ES-I3 (cell line): ENCODE data around the gene QDPR.

ENCODE experiments used
- H3K36me3 ChIP-seq: 2 replicates; pipeline ENCODE4 v1.6.1; 2013; ENCODE audit warnings: mild to moderate bottlenecking, low read length, control low read depth, moderate library complexity; ENCODE audit not compliant: insufficient read depth
- H3K4me1 ChIP-seq: 2 replicates; pipeline ENCODE4 v1.6.1; 2013; ENCODE audit warnings: mild to moderate bottlenecking, control low read depth, low read length; ENCODE audit not compliant: insufficient read depth
- H3K9ac ChIP-seq: 2 replicates; pipeline ENCODE4 v1.6.1; 2013; ENCODE audit warnings: low read depth, mild to moderate bottlenecking, low read length, moderate library complexity
- H3K9me3 ChIP-seq: 2 replicates; pipeline ENCODE4 v1.6.1; 2013; ENCODE audit warnings: mild to moderate bottlenecking, low read length, moderate library complexity; ENCODE audit not compliant: control insufficient read depth, insufficient read depth

Gene QDPR

DNA sequence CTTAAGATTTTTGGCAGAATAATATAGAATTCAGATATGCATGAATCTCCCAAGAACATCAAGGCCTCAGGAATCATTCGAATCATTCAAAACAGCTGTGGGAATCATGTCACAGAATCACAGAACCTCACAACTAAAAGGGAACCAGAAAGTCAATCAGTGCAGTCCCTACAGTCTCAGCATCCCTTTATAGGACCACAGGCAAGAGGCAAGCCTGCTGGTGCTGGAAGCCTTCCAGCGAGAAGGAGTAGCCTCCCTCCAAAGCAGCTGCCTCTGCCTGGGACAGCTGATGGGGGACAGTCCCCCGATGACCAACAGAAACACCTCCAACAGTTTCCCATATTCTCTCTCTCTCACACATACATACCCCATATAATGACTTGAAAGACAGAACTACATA lies 20.7 kb downstream of the QDPR start:
- Histone ChIP-seq H3K9me3 (no peaks in the 10 kb centered on the region), H3K4me1 (peaks cover 20% of the 10 kb centered on the region), H3K9ac (no peak overlapping the region), H3K36me3 (peaks cover 14% of the 10 kb centered on the region)

DNA sequence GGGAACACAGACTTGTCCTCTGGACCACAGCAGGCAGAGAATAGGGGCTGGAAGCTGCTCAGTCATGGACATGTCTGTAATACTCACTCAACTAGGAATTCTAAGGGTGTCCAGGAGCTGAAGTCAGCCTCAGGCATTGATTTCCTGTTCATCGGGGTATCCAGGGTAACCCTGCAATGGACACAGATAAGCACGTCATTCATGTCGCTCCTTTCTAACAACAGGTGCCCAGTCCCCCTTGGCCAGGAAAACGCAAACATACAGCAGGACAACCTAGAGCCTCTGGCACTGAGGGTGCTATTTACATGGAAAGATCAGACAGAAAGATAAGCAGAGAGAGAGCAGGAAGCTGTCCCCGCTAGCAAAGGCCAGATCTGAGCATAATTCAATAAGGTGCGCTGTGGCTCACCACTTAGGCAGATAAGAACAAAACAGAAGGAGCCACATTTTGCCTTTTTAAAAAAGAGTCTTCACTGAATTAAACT lies 21.3 kb downstream of the QDPR start:
- Histone ChIP-seq H3K4me1 (peaks cover 20% of the 10 kb centered on the region), H3K36me3 (peaks cover 14% of the 10 kb centered on the region), H3K9ac (no peak overlapping the region), H3K9me3 (no peaks in the 10 kb centered on the region)

DNA sequence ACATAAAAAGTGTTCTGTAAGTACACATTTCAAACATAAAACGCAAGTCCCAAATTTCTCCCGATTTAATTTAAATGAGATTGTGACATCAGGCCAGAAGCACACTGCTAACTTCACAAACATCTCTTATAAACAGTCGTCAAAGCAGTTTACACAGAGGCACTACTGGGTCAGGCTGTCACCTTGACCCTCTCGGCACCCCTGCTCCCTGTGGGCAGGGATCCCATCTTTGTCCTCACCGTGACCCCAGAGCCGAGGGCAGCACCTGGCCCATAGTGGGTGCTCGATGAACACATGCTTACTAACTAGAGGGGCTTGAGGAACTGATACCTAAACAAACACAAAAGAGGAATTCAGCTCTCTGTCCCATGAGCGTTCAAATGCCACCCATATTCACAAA lies 22.2 kb downstream of the QDPR start:
- Histone ChIP-seq H3K9ac (no peak overlapping the region), H3K9me3 (no peaks in the 10 kb centered on the region), H3K4me1 (peaks cover 12% of the 10 kb centered on the region), H3K36me3 (peaks cover 10% of the 10 kb centered on the region; the same call in 1 of the 2 replicates)

DNA sequence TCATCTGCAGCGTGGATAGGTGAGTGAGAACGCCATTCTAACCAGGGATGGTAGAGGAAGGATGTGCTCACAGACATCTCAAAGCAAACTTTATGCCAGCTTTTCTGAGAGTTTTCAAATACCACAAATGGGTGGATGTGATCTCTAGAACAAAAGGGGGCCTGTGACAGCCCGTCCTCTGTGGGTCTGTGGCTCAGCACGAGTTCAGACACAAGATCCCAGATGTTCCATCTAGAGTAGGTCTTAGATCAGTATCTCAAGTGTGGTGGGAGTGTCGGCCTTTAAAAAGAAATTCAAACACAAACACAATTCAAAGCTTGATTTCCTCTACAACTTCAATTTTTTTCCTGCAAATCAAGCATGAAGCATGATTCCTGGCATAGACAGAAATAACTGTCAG lies 22.8 kb downstream of the QDPR start:
- no peak overlapping the region for H3K9ac ChIP-seq
- H3K9me3 ChIP-seq, result no peaks in the 10 kb centered on the region
- H3K4me1 ChIP-seq, result peaks cover 7% of the 10 kb centered on the region; the same call in 1 of the 2 replicates
- peaks cover 10% of the 10 kb centered on the region; the same call in 1 of the 2 replicates for H3K36me3 ChIP-seq

DNA sequence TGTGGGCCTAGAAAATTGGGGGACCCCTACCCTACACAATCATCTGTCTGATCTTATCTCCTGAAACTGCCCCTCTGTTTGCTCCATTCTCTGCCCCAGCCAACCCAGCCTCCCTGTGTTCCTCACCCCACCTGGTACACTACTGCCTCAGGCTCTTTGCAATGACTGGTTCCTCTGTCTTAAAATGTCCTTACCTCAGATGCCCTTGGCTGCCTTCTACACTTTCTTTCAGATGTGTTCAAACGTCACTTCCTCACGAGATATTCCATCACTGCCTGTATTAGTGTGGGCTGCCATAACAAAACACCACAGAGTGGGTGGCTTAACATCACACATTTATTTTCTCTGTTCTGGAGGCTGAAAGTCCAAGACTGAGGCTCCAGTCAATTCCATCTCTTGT lies 29.2 kb downstream of the QDPR start:
- Histone ChIP-seq H3K36me3 (no peaks in the 10 kb centered on the region), H3K9me3 (peaks cover 4% of the 10 kb centered on the region; the same call in 1 of the 2 replicates), H3K9ac (no peak overlapping the region), H3K4me1 (no peaks in the 10 kb centered on the region)

DNA sequence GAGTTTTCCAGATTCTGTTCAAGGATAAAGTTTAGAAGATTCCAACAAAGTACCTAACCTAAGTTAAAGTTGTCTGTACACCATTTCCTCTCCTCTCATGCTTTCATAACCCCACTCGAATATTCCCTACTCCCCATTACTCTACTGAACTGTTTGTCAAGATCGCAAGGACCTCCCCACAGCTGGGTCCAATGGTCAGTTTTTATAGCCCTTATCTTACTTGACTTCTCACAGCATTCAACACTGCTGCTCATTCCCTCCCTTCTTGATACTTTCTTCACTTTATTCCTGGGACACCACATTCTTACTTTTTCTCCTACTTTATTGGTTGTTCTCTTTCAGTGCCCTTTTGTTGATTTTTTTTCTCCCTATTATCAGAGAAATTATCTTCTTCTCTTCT lies 30.9 kb downstream of the QDPR start:
- no peak overlapping the region for H3K9ac ChIP-seq
- H3K9me3 ChIP-seq, result peaks cover 4% of the 10 kb centered on the region; the same call in 1 of the 2 replicates
- no peaks in the 10 kb centered on the region for H3K36me3 ChIP-seq

DNA sequence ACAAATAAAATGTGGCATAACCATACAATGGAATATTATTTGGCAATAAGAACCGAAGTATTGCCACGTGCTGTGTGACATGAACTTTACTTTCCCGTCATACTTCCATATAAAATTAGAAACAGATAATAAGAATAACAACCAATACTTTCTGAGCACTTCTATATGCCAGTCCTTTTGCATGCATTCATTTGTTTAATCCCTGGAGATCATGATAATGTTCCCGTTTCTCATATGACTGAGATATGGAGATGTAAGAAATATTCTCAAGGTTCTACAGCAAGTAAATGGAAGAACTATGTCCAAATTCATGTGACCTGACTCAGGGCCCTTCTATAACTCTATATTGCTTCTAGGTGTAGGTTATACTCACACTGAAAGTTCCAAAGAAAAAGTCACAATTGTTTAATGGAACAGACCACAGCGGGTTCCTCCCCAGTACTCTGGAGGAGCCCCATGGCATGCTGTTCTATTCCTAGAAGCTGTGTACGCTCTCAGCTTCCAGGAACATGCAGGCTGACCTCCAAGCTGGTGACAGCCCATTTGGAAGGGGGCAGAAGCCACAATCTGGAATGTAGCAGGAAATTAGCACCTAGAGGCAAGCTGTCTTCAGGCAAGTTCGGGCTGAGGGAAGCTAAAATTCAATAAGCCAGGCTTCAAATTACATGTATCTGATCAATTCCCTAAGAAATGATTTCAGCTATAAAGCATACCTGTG lies 31.5 kb downstream of the QDPR start:
- H3K9ac ChIP-seq, result no peak overlapping the region
- H3K9me3 ChIP-seq, result peaks cover 4% of the 10 kb centered on the region; the same call in 1 of the 2 replicates
- no peaks in the 10 kb centered on the region for H3K4me1 ChIP-seq
- H3K36me3 ChIP-seq, result no peaks in the 10 kb centered on the region

More for the DNA sequence above, 30.9 kb downstream of the QDPR start:
- H3K4me1 ChIP-seq, result no peaks in the 10 kb centered on the region

DNA sequence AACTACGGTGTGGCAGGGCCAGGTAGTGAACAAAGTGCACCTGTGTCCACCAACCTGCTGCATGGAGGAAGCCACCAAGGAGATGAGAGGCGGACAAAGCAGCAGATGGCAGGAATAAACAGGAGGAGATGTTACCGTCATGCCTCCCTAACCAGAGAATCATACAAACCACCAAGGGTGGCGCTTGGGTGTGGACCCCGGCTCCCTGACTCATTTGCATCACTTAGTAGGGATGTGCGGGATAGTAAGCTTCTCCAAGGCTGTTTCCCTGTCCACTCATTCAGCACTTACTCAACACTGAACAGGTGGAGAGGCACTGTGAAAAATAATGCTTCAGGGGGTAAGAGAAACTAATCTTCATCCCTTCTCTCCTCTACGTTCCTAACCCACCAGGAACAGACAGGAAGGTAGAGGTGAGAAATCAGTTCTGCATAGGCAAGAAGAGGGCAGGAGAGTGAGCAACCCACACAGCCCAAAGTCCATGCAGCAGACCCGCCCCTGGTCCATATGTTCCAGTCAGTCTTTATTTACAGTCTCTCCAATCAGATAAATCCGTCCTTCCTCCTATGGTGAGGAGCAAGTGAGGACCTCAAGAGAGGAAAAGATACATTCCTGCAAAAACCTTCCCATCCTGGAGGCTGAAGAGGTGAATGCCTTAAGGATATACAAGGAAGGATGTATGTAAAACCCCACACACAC lies 34.0 kb downstream of the QDPR start:
- no peaks in the 10 kb centered on the region for H3K36me3 ChIP-seq
- H3K4me1 ChIP-seq, result no peaks in the 10 kb centered on the region
- H3K9me3 ChIP-seq, result peaks cover 4% of the 10 kb centered on the region; the same call in 1 of the 2 replicates
- no peak overlapping the region for H3K9ac ChIP-seq

DNA sequence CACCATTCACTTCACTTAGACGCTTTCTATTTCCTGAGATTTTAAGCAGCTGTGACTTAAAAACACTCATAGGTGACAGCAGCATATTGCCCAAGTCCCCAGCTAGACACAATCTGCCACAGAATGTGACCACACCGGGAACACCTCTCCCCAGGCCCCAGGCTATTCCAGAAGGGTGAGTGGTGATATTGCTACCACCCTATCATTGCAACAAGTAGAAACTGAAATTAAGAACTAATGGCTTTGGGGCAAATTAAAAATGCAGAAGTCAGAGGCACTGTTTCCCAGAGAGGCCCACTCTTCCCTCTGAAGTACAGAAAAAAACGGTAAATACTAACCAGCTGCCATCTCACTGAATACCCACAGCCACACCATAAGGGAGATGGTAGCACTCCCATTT lies 35.0 kb downstream of the QDPR start:
- Histone ChIP-seq H3K36me3 (no peaks in the 10 kb centered on the region), H3K9ac (no peak overlapping the region), H3K9me3 (no peaks in the 10 kb centered on the region), H3K4me1 (no peaks in the 10 kb centered on the region)

DNA sequence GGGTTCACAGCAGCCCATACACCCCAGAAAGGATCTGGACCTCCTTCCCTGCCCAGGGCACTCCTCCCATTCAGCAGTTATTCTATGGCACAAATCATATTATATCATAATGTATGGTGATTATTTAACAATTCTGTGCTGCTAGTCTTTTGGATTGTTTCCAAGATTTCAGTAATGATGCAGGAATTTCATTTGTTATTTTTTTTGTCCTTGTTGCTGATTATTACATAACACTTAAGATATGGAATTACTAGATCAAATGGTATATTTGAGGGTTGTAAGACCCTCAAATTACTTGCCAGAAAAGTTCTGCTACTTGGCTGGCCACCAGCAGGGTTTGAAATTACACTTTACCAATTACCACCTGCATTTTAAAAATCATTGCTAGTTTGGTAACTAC lies 36.4 kb downstream of the QDPR start:
- no peaks in the 10 kb centered on the region for H3K36me3 ChIP-seq
- H3K9me3 ChIP-seq, result no peaks in the 10 kb centered on the region
- no peaks in the 10 kb centered on the region for H3K4me1 ChIP-seq
- H3K9ac ChIP-seq, result no peak overlapping the region

DNA sequence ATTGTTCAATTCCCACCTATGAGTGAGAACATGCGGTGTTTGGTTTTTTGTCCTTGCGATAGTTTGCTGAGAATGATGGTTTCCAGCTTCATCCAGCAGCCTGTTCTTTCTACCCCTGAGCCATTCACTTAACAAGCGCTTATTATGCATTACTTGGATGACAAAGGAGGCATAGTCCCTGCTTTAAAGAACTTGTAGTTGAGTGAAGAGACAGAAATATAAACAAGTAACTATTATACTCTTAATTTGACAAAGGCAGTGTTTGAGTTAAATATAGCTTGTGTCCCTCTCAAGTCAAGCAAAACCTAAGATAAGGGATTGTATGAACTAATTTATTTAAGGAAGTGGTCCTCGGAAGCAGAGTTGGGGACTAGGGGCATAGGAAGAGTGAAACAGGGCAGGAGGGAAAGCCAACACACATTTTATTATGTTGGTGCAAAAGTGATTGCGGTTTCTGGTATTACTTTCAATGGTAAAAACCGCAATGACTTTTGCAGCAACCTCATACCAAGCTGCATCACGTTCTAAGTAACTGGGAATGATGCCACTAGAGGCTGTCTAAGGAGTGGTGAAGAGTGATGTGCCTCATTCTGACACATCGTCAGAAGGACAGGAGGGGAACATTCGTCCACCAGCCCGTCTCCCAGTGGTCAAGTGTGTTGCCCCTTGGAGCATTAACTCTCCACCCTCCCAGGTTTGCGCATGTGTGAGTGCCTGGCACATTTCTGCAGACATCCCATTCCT lies 41.8 kb downstream of the QDPR start:
- Histone ChIP-seq H3K36me3 (no peaks in the 10 kb centered on the region), H3K9ac (no peak overlapping the region), H3K4me1 (no peaks in the 10 kb centered on the region), H3K9me3 (no peaks in the 10 kb centered on the region)

DNA sequence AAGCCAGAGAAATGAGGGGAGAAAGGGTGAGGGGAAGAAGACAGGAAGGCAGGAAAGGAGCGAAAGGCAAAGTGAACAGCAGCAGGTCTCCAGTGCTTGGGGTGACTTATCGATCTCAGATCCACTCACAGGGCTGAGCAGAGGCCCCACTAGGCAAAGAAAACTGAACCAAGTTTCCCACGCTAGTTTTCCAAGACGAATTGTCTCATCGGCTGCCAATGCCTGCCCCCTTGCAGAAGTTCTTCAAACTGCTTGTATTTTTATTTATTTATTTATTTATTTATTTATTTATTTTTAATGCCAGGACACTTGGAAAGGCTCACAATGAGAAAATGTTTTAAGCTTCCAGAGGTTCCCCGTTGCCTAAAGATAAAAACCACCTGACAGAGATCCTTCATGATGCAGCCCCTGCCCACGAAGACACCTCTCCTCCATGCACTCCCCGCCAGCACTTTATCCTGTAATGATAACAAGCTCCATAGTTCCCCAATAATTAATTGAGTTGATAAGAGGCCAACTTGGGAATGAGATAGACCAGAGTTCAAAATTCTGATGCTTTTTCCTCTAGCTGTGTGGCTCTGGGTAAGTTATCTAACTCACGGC lies 43.2 kb downstream of the QDPR start:
- Histone ChIP-seq H3K36me3 (no peaks in the 10 kb centered on the region), H3K4me1 (no peaks in the 10 kb centered on the region), H3K9ac (no peak overlapping the region), H3K9me3 (no peaks in the 10 kb centered on the region)

DNA sequence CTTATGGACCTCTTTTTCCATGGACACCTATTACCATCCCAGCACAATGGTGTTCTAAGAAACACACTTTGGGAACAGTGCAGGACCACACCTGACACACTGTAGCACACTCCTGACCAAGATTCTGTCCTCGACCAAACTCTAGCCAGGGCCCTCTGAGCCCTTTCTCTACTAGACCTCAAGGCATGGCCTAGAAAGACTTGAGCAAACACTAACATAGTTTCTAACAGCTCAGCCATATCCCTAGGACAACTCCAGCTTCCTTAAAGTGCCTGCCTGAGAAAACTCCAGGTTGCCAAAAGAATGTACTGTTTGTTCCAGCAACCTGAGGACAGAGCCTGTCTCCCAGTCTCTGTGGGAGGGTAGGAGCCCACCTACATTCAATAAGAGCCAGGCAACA lies 48.3 kb downstream of the QDPR start:
- Histone ChIP-seq H3K9me3 (no peaks in the 10 kb centered on the region), H3K9ac (no peak overlapping the region), H3K4me1 (no peaks in the 10 kb centered on the region), H3K36me3 (no peaks in the 10 kb centered on the region)

DNA sequence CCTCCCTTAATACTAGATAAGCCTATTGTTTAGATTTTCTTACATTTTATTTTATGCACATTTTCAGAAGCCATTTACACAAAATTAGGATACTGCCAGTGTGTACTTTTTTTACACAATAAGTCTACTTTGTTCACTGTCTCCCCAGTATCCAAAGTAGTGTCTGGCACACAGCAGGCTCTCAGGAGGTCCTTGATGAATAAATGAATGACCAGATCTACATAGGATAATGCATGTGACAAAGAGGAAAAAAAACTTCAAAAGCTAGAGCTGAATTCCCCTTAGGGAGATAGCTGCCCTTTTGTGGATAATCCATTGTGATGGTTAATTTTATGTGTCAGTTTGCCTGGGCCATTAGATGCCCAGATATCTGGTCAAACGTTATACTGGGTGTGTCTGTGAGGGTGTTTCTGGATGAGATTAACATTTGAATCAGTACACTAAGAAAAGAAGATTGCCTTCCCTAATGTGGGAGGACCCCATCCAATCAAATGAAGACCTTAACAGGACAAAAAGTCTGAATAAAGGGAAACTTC lies 61.6 kb downstream of the QDPR start:
- H3K9me3 ChIP-seq, result peaks cover 2% of the 10 kb centered on the region; the same call in 1 of the 2 replicates
- no peaks in the 10 kb centered on the region for H3K4me1 ChIP-seq
- H3K36me3 ChIP-seq, result no peaks in the 10 kb centered on the region
- H3K9ac ChIP-seq, result no peak overlapping the region
